Measurements from ENCODE around the gene IMMP2L.
"Not testable (repeated sequence)": the region's sequence is repeated elsewhere in the genome, so short reads cannot be mapped to it uniquely, and the experiment has no call there.

Gene IMMP2L

GRCh38 chr7:111505422-111505821 is 56.9 kb downstream of the IMMP2L start:
- not testable (repeated sequence) for DNase-seq

- not testable (repeated sequence) for DNase-seq
Measured at GRCh38 chr7:111501799-111502198, 60.5 kb downstream of the IMMP2L start.

GRCh38 chr7:111499027-111499426 is 63.3 kb downstream of the IMMP2L start:
- DNase-seq: peak; percentile 3

- DNase-seq: no peak
Measured at GRCh38 chr7:111498391-111499007, 63.8 kb downstream of the IMMP2L start.

- no peak for DNase-seq
Measured at GRCh38 chr7:111495173-111495810, 67.0 kb downstream of the IMMP2L start.

- DNase-seq: no peak
Measured at GRCh38 chr7:111492234-111492633, 70.1 kb downstream of the IMMP2L start.

GRCh38 chr7:111486472-111487142 is 75.7 kb downstream of the IMMP2L start:
- peak; percentile 66 for DNase-seq

GRCh38 chr7:111485701-111486380 is 76.5 kb downstream of the IMMP2L start:
- DNase-seq: no peak

- no peak for DNase-seq
Measured at GRCh38 chr7:111483078-111483477, 79.2 kb downstream of the IMMP2L start.

- no peak for DNase-seq
Measured at GRCh38 chr7:111477462-111478225, 84.6 kb downstream of the IMMP2L start.

GRCh38 chr7:111476586-111477293 is 85.6 kb downstream of the IMMP2L start:
- DNase-seq: no peak

- no peak for DNase-seq
Measured at GRCh38 chr7:111475959-111476358, 86.3 kb downstream of the IMMP2L start.

GRCh38 chr7:111475419-111475748 is 86.9 kb downstream of the IMMP2L start:
- no peak for DNase-seq

GRCh38 chr7:111474723-111475418 is 87.4 kb downstream of the IMMP2L start:
- DNase-seq: no peak

GRCh38 chr7:111473449-111474198 is 88.7 kb downstream of the IMMP2L start:
- no peak for DNase-seq

GRCh38 chr7:111470998-111471397 is 91.3 kb downstream of the IMMP2L start:
- DNase-seq: no peak

- not testable (repeated sequence) for DNase-seq
Measured at GRCh38 chr7:111469894-111470293, 92.4 kb downstream of the IMMP2L start.

GRCh38 chr7:111465774-111466173 is 96.5 kb downstream of the IMMP2L start:
- not testable (repeated sequence) for DNase-seq

- DNase-seq: no peak
Measured at GRCh38 chr7:111460695-111461094, 101.6 kb downstream of the IMMP2L start.

GRCh38 chr7:111459757-111460280 is 102.5 kb downstream of the IMMP2L start:
- no peak for DNase-seq

Data from fibroblast of skin of scalp (primary cell).